Measurements from ENCODE around the gene SLC35E3.
A peak's percentile ranks its signal among the peaks of the same experiment; 100 is the strongest.
"Not testable (repeated sequence)": the region's sequence is repeated elsewhere in the genome, so short reads cannot be mapped to it uniquely, and the experiment has no call there.

SLC35E3 gene

DNA sequence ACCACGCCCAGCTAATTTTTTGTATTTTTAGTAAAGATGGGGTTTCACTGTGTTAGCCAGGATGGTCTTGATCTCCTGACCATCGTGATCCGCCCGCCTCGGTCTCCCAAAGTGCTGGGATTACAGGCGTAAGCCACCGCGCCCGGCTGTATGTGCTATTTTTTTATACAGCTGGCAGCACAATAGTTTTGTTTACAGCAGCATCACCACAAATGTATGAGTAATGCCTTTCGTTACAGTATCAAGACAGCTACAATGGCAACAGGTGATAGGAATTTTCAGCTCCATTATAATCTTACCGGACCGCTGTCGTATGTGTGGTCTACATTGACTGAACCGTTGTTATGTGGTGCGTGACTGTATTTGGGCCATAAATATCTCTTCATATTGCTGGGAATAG lies 50.4 kb downstream of the SLC35E3 start:
- DNase-seq, result no peak

DNA sequence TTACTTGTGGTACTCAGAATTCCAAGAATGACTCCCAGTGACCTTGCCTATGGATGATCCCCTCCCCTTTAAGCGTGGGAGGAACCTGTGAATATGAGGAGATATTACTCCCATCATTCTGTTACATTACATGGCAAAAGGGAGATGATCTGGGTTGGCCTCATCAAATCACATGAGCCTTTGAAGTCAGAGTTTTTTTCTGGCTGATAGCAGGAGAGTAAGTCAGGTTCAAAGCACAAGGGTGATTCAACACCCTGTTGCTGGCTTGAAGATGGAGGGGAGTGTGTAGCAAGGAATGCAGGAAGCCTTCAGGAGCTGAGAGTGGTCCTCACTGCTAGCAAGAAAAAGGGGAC lies 52.9 kb downstream of the SLC35E3 start:
- DNase-seq, result no peak

GRCh38 chr12:68800294-68800693 lies 54.3 kb downstream of the SLC35E3 start:
- DNase-seq, result no peak

DNA sequence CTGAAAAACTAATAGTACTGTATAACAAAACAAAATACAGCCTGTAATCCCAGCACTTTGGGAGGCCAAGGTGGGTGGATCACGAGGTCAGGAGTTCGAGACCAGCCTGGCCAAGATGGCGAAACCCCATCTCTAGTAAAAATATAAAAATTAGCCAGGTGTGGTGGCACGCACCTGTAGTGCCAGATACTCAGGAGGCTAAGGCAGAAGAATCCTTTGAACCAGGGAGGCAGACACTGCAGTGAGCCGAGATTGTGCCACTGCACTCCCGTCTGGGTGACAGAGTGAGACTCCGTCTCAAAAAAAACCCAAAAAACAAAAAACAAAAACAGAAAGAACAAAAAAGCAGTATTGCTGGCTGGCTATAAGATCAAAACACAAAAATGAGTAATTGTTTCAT lies 55.1 kb downstream of the SLC35E3 start:
- not testable (repeated sequence) for DNase-seq

- DNase-seq, result not testable (repeated sequence)
Observed at GRCh38 chr12:68802372-68802745, 56.4 kb downstream of the SLC35E3 start.

GRCh38 chr12:68802911-68803651 lies 57.1 kb downstream of the SLC35E3 start:
- DNase-seq, result not testable (repeated sequence)

DNA sequence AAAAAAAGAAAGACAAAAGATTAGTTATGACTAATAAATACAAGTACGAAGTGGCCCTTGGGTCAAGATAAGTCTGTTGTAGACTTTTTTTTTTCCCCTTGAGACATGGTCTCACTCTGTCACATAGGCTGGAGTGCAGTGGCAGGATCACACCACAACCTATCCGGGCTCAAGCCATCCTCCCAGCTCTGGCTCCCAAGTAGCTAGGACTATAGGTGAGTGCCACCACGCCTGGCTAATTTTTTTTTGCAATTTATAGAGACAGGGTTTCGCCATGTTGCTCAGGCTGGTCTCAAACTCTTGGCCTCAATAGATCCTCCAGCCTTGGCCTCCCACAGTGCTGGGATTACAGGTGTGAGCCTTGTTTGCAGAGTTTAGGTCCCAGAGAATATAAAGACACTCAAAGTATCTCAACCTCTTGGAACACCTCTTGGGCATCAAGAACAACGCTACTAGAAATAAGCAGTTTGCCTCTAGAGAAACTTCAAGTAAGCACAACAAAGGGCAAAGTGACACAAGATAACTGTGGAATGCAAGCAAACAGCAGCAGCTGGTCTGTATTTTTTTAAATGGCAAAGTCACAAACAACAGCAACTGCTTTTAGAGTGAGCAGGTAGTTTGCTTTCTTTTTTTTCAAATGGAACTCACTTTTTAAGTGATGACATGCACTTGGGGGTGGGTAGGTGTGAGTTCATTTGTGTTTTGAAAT lies 58.1 kb downstream of the SLC35E3 start:
- DNase-seq, result no peak

DNA sequence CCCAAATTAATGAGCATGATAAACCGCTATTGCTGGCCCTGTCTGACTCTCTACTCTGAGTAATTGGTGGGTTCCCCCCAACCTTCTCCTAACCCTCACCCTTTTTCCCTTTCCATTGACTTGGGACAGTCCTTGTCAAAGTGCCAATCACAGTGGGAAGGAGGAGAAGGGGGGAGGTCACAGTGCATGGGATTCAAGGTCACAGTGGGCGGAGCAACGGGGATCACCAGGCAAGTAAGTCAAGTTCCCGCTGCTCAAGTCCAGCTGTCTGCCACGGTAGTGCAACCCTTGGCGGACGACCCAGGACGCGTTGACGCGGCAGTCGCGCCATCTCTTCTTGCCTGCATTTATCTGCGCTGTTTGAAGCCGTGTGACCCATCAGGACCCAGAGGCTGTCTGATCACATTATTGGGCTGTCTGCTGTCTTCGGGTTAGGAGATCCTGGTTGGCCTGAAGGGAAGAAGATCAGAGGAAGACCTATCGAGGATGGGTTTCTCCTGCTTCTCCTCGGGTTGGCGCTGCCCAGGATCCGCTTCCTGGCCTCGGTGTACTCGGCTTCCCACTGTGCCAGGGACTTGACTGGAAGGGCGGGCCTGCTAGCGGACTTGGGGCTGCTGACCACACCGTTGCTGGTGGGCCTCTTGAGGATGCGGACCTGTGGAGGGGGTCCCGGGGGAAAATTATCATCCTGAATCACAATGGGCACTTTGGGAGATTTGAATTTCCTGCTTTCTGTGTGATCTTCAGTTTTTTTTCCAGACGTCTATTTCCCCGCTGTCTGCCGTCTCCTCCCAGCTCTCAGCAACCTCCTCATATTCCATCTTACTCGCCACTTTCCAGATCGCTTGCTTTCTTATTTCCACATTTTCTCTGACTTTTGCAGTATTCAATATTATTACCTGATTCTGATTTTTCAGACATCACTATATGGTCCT lies 58.9 kb downstream of the SLC35E3 start:
- no peak for DNase-seq

- DNase-seq, result no peak
Observed at GRCh38 chr12:68805592-68806120, 59.7 kb downstream of the SLC35E3 start.

- DNase-seq, result no peak
Observed at GRCh38 chr12:68806488-68807237, 60.7 kb downstream of the SLC35E3 start.

DNA sequence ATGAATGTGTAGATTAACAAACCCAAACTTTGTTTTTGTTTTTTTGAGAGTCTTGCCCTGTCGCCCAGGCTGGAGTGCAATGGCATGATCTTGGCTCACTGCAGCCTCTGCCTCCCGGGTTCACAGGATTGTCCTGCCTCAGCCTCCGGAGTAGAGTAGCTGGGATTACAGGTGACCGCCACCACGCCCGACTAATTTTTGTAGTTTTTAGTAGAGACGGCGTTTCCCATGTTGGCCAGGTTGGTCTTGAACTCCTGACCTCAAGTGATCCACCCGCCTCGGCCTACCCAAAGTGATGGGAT lies 61.2 kb downstream of the SLC35E3 start:
- not testable (repeated sequence) for DNase-seq

DNA sequence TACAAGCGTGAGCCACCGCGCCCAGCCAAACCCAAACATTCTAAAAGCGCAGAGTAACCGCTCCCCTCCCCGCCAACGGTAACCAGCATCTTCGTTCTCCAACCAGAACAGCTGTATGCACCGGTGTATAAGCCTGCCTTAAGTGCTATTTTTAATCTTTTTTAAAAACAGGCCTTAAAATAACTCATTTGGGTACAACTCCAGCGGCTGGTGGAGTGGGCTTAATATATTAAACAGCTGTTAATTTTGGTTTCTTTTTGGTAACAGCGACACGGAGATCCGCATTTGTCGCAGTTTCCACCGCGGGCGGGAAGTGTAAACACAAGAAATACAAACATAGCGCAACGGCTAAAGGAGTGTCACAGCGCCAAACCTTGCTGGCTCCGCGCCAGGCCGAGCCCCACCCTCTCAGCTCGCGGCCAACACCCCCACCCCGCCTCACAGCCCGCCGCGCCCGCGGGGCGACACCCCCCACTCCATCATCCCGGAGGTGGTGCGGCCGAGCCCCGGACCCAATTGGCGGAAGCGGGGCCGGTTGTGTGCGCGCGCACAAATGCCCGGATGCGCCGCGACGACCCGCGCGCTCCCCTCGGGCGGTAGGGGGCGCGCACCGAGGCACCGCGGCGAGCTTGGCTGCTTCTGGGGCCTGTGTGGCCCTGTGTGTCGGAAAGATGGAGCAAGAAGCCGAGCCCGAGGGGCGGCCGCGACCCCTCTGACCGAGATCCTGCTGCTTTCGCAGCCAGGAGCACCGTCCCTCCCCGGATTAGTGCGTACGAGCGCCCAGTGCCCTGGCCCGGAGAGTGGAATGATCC lies 61.8 kb downstream of the SLC35E3 start, which contains the start of gene MDM2:
MDM2 (plus strand) TSS at position 602 of the 812 bp plus-strand sequence. CDS start 301 bp downstream, outside the sequence.
- DNase-seq, result peak; percentile 88

DNA sequence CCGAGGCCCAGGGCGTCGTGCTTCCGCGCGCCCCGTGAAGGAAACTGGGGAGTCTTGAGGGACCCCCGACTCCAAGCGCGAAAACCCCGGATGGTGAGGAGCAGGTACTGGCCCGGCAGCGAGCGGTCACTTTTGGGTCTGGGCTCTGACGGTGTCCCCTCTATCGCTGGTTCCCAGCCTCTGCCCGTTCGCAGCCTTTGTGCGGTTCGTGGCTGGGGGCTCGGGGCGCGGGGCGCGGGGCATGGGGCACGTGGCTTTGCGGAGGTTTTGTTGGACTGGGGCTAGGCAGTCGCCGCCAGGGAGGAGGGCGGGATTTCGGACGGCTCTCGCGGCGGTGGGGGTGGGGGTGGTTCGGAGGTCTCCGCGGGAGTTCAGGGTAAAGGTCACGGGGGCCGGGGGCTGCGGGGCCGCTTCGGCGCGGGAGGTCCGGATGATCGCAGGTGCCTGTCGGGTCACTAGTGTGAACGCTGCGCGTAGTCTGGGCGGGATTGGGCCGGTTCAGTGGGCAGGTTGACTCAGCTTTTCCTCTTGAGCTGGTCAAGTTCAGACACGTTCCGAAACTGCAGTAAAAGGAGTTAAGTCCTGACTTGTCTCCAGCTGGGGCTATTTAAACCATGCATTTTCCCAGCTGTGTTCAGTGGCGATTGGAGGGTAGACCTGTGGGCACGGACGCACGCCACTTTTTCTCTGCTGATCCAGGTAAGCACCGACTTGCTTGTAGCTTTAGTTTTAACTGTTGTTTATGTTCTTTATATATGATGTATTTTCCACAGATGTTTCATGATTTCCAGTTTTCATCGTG lies 62.6 kb downstream of the SLC35E3 start:
- DNase-seq, result peak; percentile 85

GRCh38 chr12:68809190-68810026 lies 63.4 kb downstream of the SLC35E3 start:
- DNase-seq, result no peak

DNA sequence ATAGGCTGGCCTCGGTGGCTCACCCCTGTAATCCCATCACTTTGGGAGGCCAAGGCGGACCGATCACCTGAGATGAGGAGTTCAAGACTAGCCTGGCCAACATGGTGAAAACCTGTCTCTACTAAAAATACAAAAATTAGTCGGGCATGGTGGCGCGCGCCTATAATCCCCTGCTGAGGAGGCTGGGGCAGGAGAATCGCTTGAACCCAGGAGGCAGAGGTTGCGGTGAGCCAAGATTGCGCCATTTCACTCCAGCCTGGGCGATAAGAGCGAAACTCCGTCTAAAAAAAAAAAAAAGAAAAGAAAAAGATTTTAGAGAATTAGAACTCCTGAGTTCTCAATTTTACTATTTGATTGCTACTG lies 64.0 kb downstream of the SLC35E3 start:
- not testable (repeated sequence) for DNase-seq

GRCh38 chr12:68811573-68811972 lies 65.6 kb downstream of the SLC35E3 start:
- DNase-seq, result not testable (repeated sequence)

DNA sequence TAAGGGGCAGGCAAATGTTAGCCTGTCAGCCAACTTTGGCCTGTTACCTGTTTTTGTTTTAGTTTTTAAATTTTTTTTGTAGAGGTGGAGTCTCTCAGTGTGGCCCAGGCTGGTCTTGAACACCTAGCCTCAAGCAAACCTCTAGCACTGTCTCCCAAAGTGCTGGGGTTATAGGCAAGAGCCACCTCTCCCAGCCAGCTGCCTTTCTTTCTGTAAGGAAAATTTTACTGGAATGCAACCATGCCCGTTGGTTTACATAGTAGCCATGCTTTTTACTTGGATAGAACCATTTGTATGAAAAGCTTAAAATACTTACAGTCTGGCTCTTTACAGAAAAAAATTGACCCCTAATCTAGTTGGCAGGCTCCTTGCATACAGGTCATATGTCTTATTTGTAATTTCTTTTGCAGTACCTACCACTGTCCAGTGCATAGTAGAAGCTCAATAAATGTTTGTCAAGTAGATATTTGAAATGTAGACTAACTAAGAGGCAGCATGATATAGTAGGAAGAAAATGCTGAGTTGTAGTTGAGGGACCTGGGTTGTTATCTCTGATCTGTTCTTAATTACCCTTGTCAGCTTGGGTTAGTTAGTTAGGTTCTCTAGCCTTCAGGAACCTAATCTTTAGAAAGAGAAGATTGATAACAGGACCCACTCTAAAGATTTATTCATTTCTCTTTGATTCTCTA lies 66.7 kb downstream of the SLC35E3 start:
- no peak for DNase-seq

- no peak for DNase-seq
Observed at GRCh38 chr12:68813242-68813593, 67.2 kb downstream of the SLC35E3 start.
